ENCODE results near the gene CTU2.
A peak's percentile ranks its signal among the peaks of the same experiment; 100 is the strongest.

CTU2 gene

DNA sequence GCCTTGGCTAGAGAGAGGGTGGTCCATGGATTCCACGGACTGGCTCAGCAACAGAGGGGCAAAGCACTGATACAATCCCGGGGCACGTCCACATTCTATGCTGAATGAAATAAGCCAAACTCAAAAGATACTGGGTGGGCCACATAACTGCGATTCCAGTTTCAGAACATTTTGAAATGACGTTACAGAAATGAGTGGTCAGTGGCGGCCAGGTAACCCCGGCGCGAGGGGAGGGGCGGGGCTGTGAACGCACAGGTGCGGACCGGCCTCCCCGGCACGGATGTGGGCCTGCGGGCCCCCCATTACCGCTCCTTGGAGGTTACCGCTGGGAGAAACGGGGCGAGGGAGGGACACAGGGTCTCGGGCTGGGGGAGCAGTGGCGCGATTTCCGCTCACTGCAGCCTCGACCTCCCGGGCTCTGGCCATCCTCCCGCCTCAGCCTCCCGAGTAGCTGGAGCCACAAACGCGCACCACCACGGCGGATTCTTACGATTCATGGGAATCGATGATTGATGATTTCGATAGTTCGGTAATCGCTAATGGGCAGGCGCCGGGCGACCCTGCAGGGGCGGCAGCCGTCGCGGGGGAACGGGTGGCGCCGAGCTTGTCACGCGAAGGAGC is 44.0 kb upstream of the CTU2 start (continued):
- TF ChIP-seq, protein P1, sequence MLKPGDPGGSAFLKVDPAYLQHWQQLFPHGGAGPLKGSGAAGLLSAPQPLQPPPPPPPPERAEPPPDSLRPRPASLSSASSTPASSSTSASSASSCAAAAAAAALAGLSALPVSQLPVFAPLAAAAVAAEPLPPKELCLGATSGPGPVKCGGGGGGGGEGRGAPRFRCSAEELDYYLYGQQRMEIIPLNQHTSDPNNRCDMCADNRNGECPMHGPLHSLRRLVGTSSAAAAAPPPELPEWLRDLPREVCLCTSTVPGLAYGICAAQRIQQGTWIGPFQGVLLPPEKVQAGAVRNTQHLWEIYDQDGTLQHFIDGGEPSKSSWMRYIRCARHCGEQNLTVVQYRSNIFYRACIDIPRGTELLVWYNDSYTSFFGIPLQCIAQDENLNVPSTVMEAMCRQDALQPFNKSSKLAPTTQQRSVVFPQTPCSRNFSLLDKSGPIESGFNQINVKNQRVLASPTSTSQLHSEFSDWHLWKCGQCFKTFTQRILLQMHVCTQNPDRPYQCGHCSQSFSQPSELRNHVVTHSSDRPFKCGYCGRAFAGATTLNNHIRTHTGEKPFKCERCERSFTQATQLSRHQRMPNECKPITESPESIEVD (tag by site-specific recombination; IDR thresholded peaks at IDR 0.05) = no peak
- TF ChIP-seq OSR2 (tag by site-specific recombination; IDR thresholded peaks at IDR 0.05) = no peak
- TF ChIP-seq, protein P2, sequence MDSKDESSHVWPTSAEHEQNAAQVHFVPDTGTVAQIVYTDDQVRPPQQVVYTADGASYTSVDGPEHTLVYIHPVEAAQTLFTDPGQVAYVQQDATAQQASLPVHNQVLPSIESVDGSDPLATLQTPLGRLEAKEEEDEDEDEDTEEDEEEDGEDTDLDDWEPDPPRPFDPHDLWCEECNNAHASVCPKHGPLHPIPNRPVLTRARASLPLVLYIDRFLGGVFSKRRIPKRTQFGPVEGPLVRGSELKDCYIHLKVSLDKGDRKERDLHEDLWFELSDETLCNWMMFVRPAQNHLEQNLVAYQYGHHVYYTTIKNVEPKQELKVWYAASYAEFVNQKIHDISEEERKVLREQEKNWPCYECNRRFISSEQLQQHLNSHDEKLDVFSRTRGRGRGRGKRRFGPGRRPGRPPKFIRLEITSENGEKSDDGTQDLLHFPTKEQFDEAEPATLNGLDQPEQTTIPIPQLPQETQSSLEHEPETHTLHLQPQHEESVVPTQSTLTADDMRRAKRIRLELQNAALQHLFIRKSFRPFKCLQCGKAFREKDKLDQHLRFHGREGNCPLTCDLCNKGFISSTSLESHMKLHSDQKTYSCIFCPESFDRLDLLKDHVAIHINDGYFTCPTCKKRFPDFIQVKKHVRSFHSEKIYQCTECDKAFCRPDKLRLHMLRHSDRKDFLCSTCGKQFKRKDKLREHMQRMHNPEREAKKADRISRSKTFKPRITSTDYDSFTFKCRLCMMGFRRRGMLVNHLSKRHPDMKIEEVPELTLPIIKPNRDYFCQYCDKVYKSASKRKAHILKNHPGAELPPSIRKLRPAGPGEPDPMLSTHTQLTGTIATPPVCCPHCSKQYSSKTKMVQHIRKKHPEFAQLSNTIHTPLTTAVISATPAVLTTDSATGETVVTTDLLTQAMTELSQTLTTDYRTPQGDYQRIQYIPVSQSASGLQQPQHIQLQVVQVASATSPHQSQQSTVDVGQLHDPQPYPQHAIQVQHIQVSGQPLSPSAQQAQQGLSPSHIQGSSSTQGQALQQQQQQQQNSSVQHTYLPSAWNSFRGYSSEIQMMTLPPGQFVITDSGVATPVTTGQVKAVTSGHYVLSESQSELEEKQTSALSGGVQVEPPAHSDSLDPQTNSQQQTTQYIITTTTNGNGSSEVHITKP (tag by site-specific recombination; IDR thresholded peaks at IDR 0.05) = peak; percentile 50
- TF ChIP-seq SP7 (tag by site-specific recombination; IDR thresholded peaks at IDR 0.05) = no peak
- no peak for TF ChIP-seq ZNF792 (tag by site-specific recombination; IDR thresholded peaks at IDR 0.05)
- no peak for TF ChIP-seq ZNF157 (tag by site-specific recombination; IDR thresholded peaks at IDR 0.05)
- TF ChIP-seq ZBTB8A (tag by site-specific recombination; IDR thresholded peaks at IDR 0.05) = no peak
- TF ChIP-seq ZNF155 (tag by site-specific recombination; IDR thresholded peaks at IDR 0.05) = no peak
- TF ChIP-seq, protein P3, sequence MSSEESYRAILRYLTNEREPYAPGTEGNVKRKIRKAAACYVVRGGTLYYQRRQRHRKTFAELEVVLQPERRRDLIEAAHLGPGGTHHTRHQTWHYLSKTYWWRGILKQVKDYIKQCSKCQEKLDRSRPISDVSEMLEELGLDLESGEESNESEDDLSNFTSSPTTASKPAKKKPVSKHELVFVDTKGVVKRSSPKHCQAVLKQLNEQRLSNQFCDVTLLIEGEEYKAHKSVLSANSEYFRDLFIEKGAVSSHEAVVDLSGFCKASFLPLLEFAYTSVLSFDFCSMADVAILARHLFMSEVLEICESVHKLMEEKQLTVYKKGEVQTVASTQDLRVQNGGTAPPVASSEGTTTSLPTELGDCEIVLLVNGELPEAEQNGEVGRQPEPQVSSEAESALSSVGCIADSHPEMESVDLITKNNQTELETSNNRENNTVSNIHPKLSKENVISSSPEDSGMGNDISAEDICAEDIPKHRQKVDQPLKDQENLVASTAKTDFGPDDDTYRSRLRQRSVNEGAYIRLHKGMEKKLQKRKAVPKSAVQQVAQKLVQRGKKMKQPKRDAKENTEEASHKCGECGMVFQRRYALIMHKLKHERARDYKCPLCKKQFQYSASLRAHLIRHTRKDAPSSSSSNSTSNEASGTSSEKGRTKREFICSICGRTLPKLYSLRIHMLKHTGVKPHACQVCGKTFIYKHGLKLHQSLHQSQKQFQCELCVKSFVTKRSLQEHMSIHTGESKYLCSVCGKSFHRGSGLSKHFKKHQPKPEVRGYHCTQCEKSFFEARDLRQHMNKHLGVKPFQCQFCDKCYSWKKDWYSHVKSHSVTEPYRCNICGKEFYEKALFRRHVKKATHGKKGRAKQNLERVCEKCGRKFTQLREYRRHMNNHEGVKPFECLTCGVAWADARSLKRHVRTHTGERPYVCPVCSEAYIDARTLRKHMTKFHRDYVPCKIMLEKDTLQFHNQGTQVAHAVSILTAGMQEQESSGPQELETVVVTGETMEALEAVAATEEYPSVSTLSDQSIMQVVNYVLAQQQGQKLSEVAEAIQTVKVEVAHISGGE (tag by site-specific recombination; conservative IDR thresholded peaks at IDR 0.05; ENCODE audit: low read depth) = no peak
- TF ChIP-seq ZBTB17 (tag by site-specific recombination; IDR thresholded peaks at IDR 0.05) = peak; percentile 90
- TF ChIP-seq SCRT1 (tag by site-specific recombination; IDR thresholded peaks at IDR 0.05; ENCODE audit: borderline replicate concordance) = no peak
- TF ChIP-seq ZNF221 (tag by site-specific recombination; IDR thresholded peaks at IDR 0.05; ENCODE audit: borderline replicate concordance) = no peak
- TF ChIP-seq ZNF248 (tag by site-specific recombination; IDR thresholded peaks at IDR 0.05) = no peak
- TF ChIP-seq ZNF19 (tag by site-specific recombination; IDR thresholded peaks at IDR 0.05; ENCODE audit: low read depth) = no peak
- TF ChIP-seq ZNF10 (tag by site-specific recombination; IDR thresholded peaks at IDR 0.05) = no peak
- no peak for TF ChIP-seq ZNF175 (tag by site-specific recombination; IDR thresholded peaks at IDR 0.05)
- 0 out of 2 replicates have a peak, but pooled peaks have one; percentile 29 for TF ChIP-seq ZNF174 (tag by site-specific recombination; IDR thresholded peaks at IDR 0.05)
- TF ChIP-seq ZNF426 (tag by site-specific recombination; IDR thresholded peaks at IDR 0.05) = no peak
- no peak for TF ChIP-seq ZNF585B (tag by site-specific recombination; IDR thresholded peaks at IDR 0.05)
- TF ChIP-seq ZEB2 (tag by site-specific recombination; IDR thresholded peaks at IDR 0.05) = no peak
- no peak for TF ChIP-seq ZNF529 (tag by site-specific recombination; IDR thresholded peaks at IDR 0.05; ENCODE audit: insufficient replicate concordance)
- 0 out of 2 replicates have a peak, but pooled peaks have one; percentile 14 for TF ChIP-seq ZNF121 (tag by site-specific recombination; IDR thresholded peaks at IDR 0.05)
- TF ChIP-seq ZNF354C (tag by site-specific recombination; IDR thresholded peaks at IDR 0.05; ENCODE audit: borderline replicate concordance, low read depth) = no peak
- TF ChIP-seq ZNF335 (tag by site-specific recombination; conservative IDR thresholded peaks at IDR 0.05) = peak; percentile 29
- no peak for TF ChIP-seq ZNF48 (tag by site-specific recombination; IDR thresholded peaks at IDR 0.05)

Measured in HEK293 (cell line).